Peyer's patch (tissue), 4 donors: ENCODE results near the gene CAPN3.
A peak's percentile ranks its signal among the peaks of the same experiment; 100 is the strongest.

ENCODE experiments used
- CTCF ChIP-seq, 6 experiments: fragments of 450-650 bp in 4 of 6; fragments of 200-600 bp in 2 of 6; sonication (generic) in 1 of 6; IDR thresholded peaks; one replicate each; pipeline ENCODE4 v1.5.1; 2017 to 2019; ENCODE audit warnings: antibody characterized with exemption in 6 of 6, mild to moderate bottlenecking in 3 of 6, moderate library complexity in 1 of 6
- POLR2A ChIP-seq, 2 donors: fragments of 450-650 bp; IDR thresholded peaks; one replicate each; pipeline ENCODE4 v1.5.1; 2017; ENCODE audit warnings: antibody characterized with exemption in 2 of 2, mild to moderate bottlenecking in 2 of 2, moderate library complexity in 2 of 2

- TF ChIP-seq CTCF (IDR thresholded peaks at IDR 0.05) (no peak), POLR2A (IDR thresholded peaks at IDR 0.05) (peak in 1 of 2 donors; percentile 19)
Measured at GRCh38 chr15:42395838-42396237, 36.5 kb downstream of the CAPN3 start.
